Activated naive CD8-positive, alpha-beta T cell treated with anti-CD3 and anti-CD28 coated beads, Interleukin-2, amount 10 ng/mL, durations not matched to agents 7 days and 5 days (primary cell): ENCODE data around the gene NRAP. TPM values are rescaled to one million over a fixed set of nuclear protein-coding genes. Genes with fewer than 3 reads are reported as not detected.

Experiments
- ATAC-seq: fragments of 150-1000 bp; cut with Tn5 transposase; one replicate; pipeline ENCODE4 v1.10.0; 2021; ENCODE audit warnings: low read depth, moderate library complexity
- POLR2A ChIA-PET: fragments of 350-600 bp; sonication (Branson Sonifier 250); formaldehyde crosslinking; loops from one replicate; lab custom pipeline; 2021; ENCODE audit warnings: antibody characterized with exemption; lab: Charles Lee
- DNase-seq: peaks from one replicate; pipeline ENCODE4 v3.0.0; 2021
- H3K27ac Mint-ChIP-seq: one replicate; pipeline ENCODE4 v1.8.0; 2022; ENCODE audit warnings: mild to moderate bottlenecking, mixed read lengths
- H3K27me3 Mint-ChIP-seq: one replicate; pipeline ENCODE4 v1.8.0; 2022; ENCODE audit warnings: mild to moderate bottlenecking, moderate library complexity, mixed read lengths
- H3K36me3 Mint-ChIP-seq: one replicate; pipeline ENCODE4 v1.8.0; 2021; ENCODE audit warnings: mild to moderate bottlenecking, mixed read lengths
- H3K4me1 Mint-ChIP-seq: one replicate; pipeline ENCODE4 v1.8.0; 2021; ENCODE audit warnings: mixed read lengths
- H3K4me3 Mint-ChIP-seq: one replicate; pipeline ENCODE4 v1.8.0; 2022; ENCODE audit warnings: mild to moderate bottlenecking, moderate library complexity, mixed read lengths
- H3K9me3 Mint-ChIP-seq: one replicate; pipeline ENCODE4 v1.8.0; 2021; ENCODE audit warnings: mixed read lengths
- total RNA-seq, 2 experiments: library from RNA; stranded (reverse); gene quantifications; one replicate each; pipeline ENCODE4 v1.2.3, GENCODE V29; 2021

The NRAP gene
- total RNA-seq, 2 experiments from 2014 or later = not detected

GRCh38 chr10:113552014-113552413 lies 111.8 kb downstream of the NRAP start:
- Mint-ChIP-seq H3K9me3 (no peaks in the 10 kb centered on the region), H3K4me1 (peaks cover 5% of the 10 kb centered on the region), H3K4me3 (no peak overlapping the region), H3K27me3 (peaks cover 19% of the 10 kb centered on the region), H3K27ac (no peak overlapping the region), H3K36me3 (no peaks in the 10 kb centered on the region)
- POLR2A ChIA-PET = no interaction called here
- ATAC-seq (no peak), DNase-seq (no peak)

GRCh38 chr10:113550365-113550764 lies 113.5 kb downstream of the NRAP start:
- Mint-ChIP-seq H3K27me3 (peaks cover 10% of the 10 kb centered on the region), H3K36me3 (no peaks in the 10 kb centered on the region), H3K4me1 (peaks cover 5% of the 10 kb centered on the region), H3K27ac (no peak overlapping the region), H3K9me3 (no peaks in the 10 kb centered on the region), H3K4me3 (no peak overlapping the region)
- POLR2A ChIA-PET = no interaction called here
- no peak for ATAC-seq
- no peak for DNase-seq

GRCh38 chr10:113549856-113550255 lies 114.0 kb downstream of the NRAP start:
- no peaks in the 10 kb centered on the region for H3K9me3 Mint-ChIP-seq
- H3K36me3 Mint-ChIP-seq = no peaks in the 10 kb centered on the region
- no peak overlapping the region for H3K4me3 Mint-ChIP-seq
- POLR2A ChIA-PET = no interaction called here
- peaks cover 10% of the 10 kb centered on the region for H3K27me3 Mint-ChIP-seq
- ATAC-seq (no peak), DNase-seq (no peak)
- no peak overlapping the region for H3K27ac Mint-ChIP-seq
- peaks cover 5% of the 10 kb centered on the region for H3K4me1 Mint-ChIP-seq

GRCh38 chr10:113547426-113547825 lies 116.4 kb downstream of the NRAP start:
- POLR2A ChIA-PET = no interaction called here
- Mint-ChIP-seq H3K36me3 (no peaks in the 10 kb centered on the region), H3K9me3 (no peaks in the 10 kb centered on the region)

GRCh38 chr10:113544392-113544791 lies 119.4 kb downstream of the NRAP start:
- no peaks in the 10 kb centered on the region for H3K4me1 Mint-ChIP-seq
- DNase-seq (no peak), ATAC-seq (no peak)
- H3K4me3 Mint-ChIP-seq = no peak overlapping the region
- H3K27ac Mint-ChIP-seq = no peak overlapping the region
- H3K36me3 Mint-ChIP-seq = no peaks in the 10 kb centered on the region
- POLR2A ChIA-PET = no interaction called here
- peaks cover 12% of the 10 kb centered on the region for H3K27me3 Mint-ChIP-seq
- H3K9me3 Mint-ChIP-seq = no peaks in the 10 kb centered on the region

More at GRCh38 chr10:113547426-113547825, 116.4 kb downstream of the NRAP start:
- no peak for ATAC-seq
- Mint-ChIP-seq H3K4me1 (peaks cover 5% of the 10 kb centered on the region), H3K4me3 (no peak overlapping the region), H3K27ac (no peak overlapping the region), H3K27me3 (peaks cover 3% of the 10 kb centered on the region)
- no peak for DNase-seq

- Mint-ChIP-seq H3K27ac (no peak overlapping the region), H3K36me3 (no peaks in the 10 kb centered on the region), H3K4me3 (no peak overlapping the region), H3K27me3 (peaks cover 15% of the 10 kb centered on the region), H3K4me1 (no peaks in the 10 kb centered on the region), H3K9me3 (no peaks in the 10 kb centered on the region)
- ATAC-seq = no peak
- no peak for DNase-seq
- POLR2A ChIA-PET = no interaction called here
Observed at GRCh38 chr10:113543107-113543955, 120.5 kb downstream of the NRAP start.

- POLR2A ChIA-PET = no interaction called here
- Mint-ChIP-seq H3K9me3 (no peaks in the 10 kb centered on the region), H3K27me3 (peaks cover 19% of the 10 kb centered on the region), H3K4me1 (no peaks in the 10 kb centered on the region), H3K27ac (no peak overlapping the region), H3K36me3 (no peaks in the 10 kb centered on the region), H3K4me3 (no peak overlapping the region)
- DNase-seq = no peak
- no peak for ATAC-seq
Observed at GRCh38 chr10:113541549-113541927, 122.3 kb downstream of the NRAP start.

GRCh38 chr10:113540845-113541548 lies 122.8 kb downstream of the NRAP start:
- ATAC-seq (no peak), DNase-seq (no peak)
- no peak overlapping the region for H3K27ac Mint-ChIP-seq
- POLR2A ChIA-PET = no interaction called here
- H3K9me3 Mint-ChIP-seq = no peaks in the 10 kb centered on the region
- H3K4me3 Mint-ChIP-seq = no peak overlapping the region
- H3K4me1 Mint-ChIP-seq = no peaks in the 10 kb centered on the region
- H3K27me3 Mint-ChIP-seq = peaks cover 19% of the 10 kb centered on the region
- H3K36me3 Mint-ChIP-seq = no peaks in the 10 kb centered on the region

- H3K27ac Mint-ChIP-seq = no peak overlapping the region
- ATAC-seq (no peak), DNase-seq (no peak)
- H3K36me3 Mint-ChIP-seq = no peaks in the 10 kb centered on the region
- no peaks in the 10 kb centered on the region for H3K4me1 Mint-ChIP-seq
- H3K27me3 Mint-ChIP-seq = peaks cover 19% of the 10 kb centered on the region
- POLR2A ChIA-PET = no interaction called here
- no peaks in the 10 kb centered on the region for H3K9me3 Mint-ChIP-seq
- no peak overlapping the region for H3K4me3 Mint-ChIP-seq
Observed at GRCh38 chr10:113539789-113540188, 124.1 kb downstream of the NRAP start.

Other genes with a start within 250 kb of the NRAP start
- gene HABP2, start 111.0 kb downstream of the NRAP start, total RNA-seq = not detected
- 10 to 100 TPM; 32.6 to 35.9 TPM for gene CASP7, start 15.9 kb upstream of the NRAP start, total RNA-seq
- not detected for gene PLEKHS1, start 87.6 kb upstream of the NRAP start, total RNA-seq
- gene DCLRE1A, start 190.0 kb upstream of the NRAP start, total RNA-seq = 10 to 100 TPM; 12.2 to 12.8 TPM
- gene NHLRC2, start 190.6 kb upstream of the NRAP start, total RNA-seq = 10 to 100 TPM; 26.3 to 26.5 TPM